BLaER1 treated with 17β-estradiol and CSF1 and Interleukin-3, amounts not matched to agents 10 nM and 100 nM (cell line): ENCODE data around the gene CFAP410.

Experiments
- H3K27ac ChIP-seq, 11 experiments: shearing (Covaris generic); formaldehyde crosslinking; 2 replicates each; pipeline ENCODE4 v1.8.1; 2022
- H3K27me3 ChIP-seq, 11 experiments: shearing (Covaris generic); formaldehyde crosslinking; 2 replicates each; pipeline ENCODE4 v1.8.1; 2022
- H3K36me3 ChIP-seq, 11 experiments: shearing (Covaris generic); formaldehyde crosslinking; 2 replicates each; pipeline ENCODE4 v1.8.1; 2022
- H3K4me1 ChIP-seq, 10 experiments: shearing (Covaris generic); formaldehyde crosslinking; 2 replicates each; pipeline ENCODE4 v1.8.1; 2022
- H3K4me2 ChIP-seq, 11 experiments: shearing (Covaris generic); formaldehyde crosslinking; 2 replicates each; pipeline ENCODE4 v1.8.1; 2022
- H3K4me3 ChIP-seq, 10 experiments: shearing (Covaris generic); formaldehyde crosslinking; 2 replicates each; pipeline ENCODE4 v1.8.1; 2022
- H3K9ac ChIP-seq, 11 experiments: shearing (Covaris generic); formaldehyde crosslinking; 2 replicates each; pipeline ENCODE4 v1.8.1; 2022
- H3K9me3 ChIP-seq, 11 experiments: shearing (Covaris generic); formaldehyde crosslinking; replicated peaks in 1 of 11; 2 replicates each; pipeline ENCODE4 v1.8.1; 2022
- H4K20me1 ChIP-seq, 11 experiments: shearing (Covaris generic); formaldehyde crosslinking; 2 replicates each; pipeline ENCODE4 v1.8.1; 2022
- Cebpa-rat ChIP-seq, 11 experiments: shearing (Covaris generic); IDR thresholded peaks; 2 replicates each; pipeline ENCODE4 v1.8.1; 2022

The CFAP410 gene

DNA sequence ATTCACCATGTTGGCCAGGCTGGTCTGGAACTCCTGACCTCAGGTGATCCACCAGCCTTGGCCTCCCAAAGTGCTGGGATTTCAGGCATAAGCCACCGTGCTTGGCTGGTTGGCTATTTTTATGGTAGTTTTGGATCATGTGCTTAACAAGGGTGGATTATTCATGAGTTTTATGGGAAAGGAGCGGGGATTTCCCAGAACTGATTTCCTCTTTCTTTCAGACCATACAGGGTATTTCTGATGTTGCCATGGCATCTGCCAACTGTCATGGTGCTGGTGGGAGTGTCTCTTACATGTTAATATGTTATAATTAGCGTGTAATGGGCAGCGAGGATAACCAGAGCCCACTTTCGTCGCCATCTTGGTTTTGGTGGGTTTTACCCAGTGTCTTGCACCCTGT, 17.4 kb upstream of the CFAP410 start:
- peak overlapping the region in 9 of 10 experiments; percentile 8 to 95 (median 73); a peak in 16 of 20 replicates for H3K4me3 ChIP-seq
- TF ChIP-seq Cebpa-rat (IDR thresholded peaks at IDR 0.05) = no peak
- peaks cover 72 to 87% (median 82%) of the 10 kb centered on the region in 10 experiments for H3K4me1 ChIP-seq
- no peaks in the 10 kb centered on the region for H3K27me3 ChIP-seq
- peak overlapping the region; percentile 46 to 100 (median 95) for H3K4me2 ChIP-seq
- H3K9me3 ChIP-seq = peaks cover 0 to 36% (median 28%) of the 10 kb centered on the region in 11 experiments; a peak in 17 of 22 replicates
- H3K36me3 ChIP-seq = peaks cover 42 to 67% (median 60%) of the 10 kb centered on the region in 11 experiments
- H3K27ac ChIP-seq = peak overlapping the region; percentile 37 to 89 (median 64); a peak in 20 of 22 replicates
- peaks cover 0 to 39% (median 8%) of the 10 kb centered on the region in 11 experiments; a peak in 11 of 22 replicates for H4K20me1 ChIP-seq
- H3K9ac ChIP-seq = peak overlapping the region in 6 of 11 experiments; percentile 28 to 74 (median 62); a peak in 13 of 22 replicates

DNA sequence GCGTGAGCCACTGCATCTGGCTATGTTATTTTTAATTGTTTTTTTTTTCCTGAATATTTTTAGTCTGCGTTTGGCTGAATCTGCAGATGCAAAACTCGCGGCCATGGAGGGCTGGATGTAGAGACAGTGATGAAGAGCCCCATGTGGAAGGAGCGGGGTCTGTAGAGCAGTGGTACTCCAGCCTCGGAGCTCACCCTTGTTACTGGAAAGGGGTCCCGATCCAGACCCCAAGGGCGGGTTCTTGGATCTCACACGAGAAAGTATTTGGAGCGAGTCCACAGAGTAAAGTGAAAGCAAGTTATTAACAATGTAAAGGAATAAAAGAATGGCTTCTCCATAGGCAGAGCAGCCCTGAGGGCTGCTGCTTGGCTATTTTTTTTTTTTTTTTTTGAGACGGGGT, 17.0 kb upstream of the CFAP410 start:
- peak overlapping the region in 9 of 10 experiments; percentile 8 to 95 (median 73); a peak in 15 of 20 replicates for H3K4me3 ChIP-seq
- H3K27me3 ChIP-seq = no peaks in the 10 kb centered on the region
- H3K9ac ChIP-seq = peak overlapping the region in 7 of 11 experiments; percentile 28 to 74 (median 53); a peak in 12 of 22 replicates
- peak overlapping the region; percentile 46 to 100 (median 95) for H3K4me2 ChIP-seq
- peak overlapping the region; percentile 37 to 89 (median 64); a peak in 20 of 22 replicates for H3K27ac ChIP-seq
- peaks cover 77 to 87% (median 83%) of the 10 kb centered on the region in 10 experiments for H3K4me1 ChIP-seq
- peaks cover 0 to 39% (median 8%) of the 10 kb centered on the region in 11 experiments; a peak in 11 of 22 replicates for H4K20me1 ChIP-seq
- TF ChIP-seq Cebpa-rat (IDR thresholded peaks at IDR 0.05) = no peak
- H3K36me3 ChIP-seq = peaks cover 42 to 62% (median 55%) of the 10 kb centered on the region in 11 experiments
- peaks cover 0 to 35% (median 26%) of the 10 kb centered on the region in 11 experiments; a peak in 16 of 22 replicates for H3K9me3 ChIP-seq

DNA sequence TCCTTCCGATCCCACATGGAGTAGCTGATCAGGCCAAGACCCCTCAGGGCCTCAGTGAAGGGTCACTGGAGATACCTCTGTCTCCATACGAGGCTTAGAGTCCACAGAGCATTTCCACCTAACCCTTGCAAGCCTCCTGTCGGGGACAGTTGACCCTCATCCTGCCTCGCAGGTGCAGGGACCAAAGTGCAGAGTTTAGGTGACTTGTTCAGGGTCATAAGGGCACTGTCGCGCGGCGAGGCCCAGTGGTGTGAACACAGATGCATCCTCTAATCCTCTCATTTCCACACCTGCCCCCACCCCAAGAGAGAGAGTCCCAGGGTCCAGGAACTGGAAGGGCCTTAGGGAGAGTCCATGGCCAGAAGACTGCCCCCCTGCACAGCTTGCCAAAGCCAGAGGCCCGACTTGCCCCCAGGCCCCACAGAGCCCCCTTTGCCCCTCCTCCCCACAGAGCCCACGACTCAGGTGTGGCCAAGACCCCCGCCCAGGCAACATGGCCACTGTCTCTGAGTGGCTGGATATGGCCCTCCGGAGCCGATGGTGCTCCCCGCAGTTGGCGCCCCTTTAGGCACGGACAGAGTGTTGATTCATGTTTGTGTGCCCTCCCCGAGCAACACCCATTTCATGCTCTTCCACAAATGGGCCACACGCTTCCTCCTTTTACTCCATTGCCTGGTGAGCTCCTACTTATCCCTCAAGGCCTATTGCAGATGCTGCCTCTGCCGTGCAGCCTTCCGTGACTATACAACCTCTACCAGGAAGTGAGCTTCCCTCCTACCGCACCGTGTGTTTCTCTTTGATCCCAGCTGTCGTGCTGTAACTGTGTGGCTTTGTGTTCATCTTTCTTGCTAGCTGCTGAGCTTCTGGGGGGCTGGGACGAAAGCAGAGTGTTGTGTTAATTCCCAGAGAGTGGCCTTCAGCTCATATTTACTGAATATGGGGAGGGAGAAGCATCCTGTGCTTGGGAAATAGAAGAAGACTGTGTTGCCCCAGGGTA, 15.9 kb upstream of the CFAP410 start:
- no peaks in the 10 kb centered on the region for H3K27me3 ChIP-seq
- H3K9me3 ChIP-seq = peaks cover 0 to 35% (median 25%) of the 10 kb centered on the region in 11 experiments; a peak in 16 of 22 replicates
- H3K4me3 ChIP-seq = peak overlapping the region; percentile 63 to 95 (median 74)
- H3K27ac ChIP-seq = peak overlapping the region; percentile 87 to 100 (median 97)
- peaks cover 75 to 82% (median 79%) of the 10 kb centered on the region in 10 experiments for H3K4me1 ChIP-seq
- H3K4me2 ChIP-seq = peak overlapping the region; percentile 87 to 100 (median 96)
- TF ChIP-seq Cebpa-rat (IDR thresholded peaks at IDR 0.05) = peak in 2 of 11 experiments; percentile 22 to 50; a peak in 1 of 22 replicates
- H4K20me1 ChIP-seq = peaks cover 0 to 32% (median 8%) of the 10 kb centered on the region in 11 experiments; a peak in 10 of 22 replicates
- H3K9ac ChIP-seq = peak overlapping the region; percentile 83 to 99 (median 94)
- H3K36me3 ChIP-seq = peaks cover 41 to 52% (median 47%) of the 10 kb centered on the region in 11 experiments

DNA sequence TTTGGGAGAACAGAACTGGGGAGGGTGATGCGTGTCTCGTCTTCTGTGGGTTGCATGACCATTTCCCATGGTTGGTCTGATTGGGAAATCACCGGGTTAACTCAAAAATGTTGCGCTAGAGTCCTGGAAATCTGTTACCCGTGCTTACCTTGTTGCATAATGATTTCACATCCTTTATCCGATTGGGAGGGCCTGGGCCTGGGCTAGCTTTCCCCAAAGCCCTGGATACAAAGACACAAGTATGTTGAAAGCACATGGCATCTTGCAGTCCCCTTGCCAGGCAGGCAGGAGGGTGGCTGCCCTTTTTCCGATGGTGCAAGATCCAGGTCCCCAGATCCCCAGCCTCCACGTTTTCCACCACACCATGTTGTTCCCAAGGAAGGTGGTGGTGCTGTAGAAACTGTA, 14.8 kb upstream of the CFAP410 start:
- no peaks in the 10 kb centered on the region for H3K27me3 ChIP-seq
- peaks cover 0 to 29% (median 8%) of the 10 kb centered on the region in 11 experiments; a peak in 9 of 22 replicates for H4K20me1 ChIP-seq

DNA sequence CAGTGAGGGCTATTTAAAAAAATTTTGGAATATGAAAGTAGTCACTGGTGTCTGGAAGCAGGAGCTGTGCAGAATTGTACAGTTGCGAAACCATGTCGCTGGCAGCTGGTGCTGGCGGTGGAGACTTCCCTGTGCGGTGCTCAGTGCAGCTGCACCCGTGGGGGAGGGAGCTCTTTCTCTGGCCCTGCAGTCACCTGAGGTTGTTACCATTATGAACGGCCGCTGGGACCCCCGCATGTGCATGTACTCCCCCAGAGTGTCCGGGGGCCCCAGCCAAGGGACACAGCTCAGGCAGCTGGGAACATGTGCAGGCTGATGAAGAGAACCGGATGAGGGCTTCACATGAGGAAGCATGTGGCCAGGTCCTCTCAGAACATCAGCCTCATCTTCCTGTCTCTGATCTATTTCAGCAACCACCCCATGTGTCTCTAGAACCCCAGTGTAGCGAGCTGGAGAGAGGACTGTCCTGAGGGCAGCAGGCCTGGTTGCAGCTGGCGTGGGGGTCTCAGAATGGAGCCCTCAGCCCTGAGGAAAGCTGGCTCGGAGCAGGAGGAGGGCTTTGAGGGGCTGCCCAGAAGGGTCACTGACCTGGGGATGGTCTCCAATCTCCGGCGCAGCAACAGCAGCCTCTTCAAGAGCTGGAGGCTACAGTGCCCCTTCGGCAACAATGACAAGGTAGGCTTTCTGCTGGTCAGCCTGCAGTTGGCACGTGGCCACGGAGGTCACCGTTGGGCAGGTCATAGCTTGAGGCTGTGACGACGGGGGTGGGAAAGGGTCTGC, 14.2 kb upstream of the CFAP410 start, which contains the start of gene TRPM2:
TSS of gene TRPM2 (plus strand) at position 431 of the 780 bp plus-strand sequence. CDS start at position 511, 80 bp downstream.
- Histone ChIP-seq H3K27me3 (no peaks in the 10 kb centered on the region), H3K36me3 (peaks cover 31 to 41% (median 37%) of the 10 kb centered on the region in 11 experiments), H3K4me2 (peak within 1 kb of the TSS; percentile 87 to 100 (median 96)), H3K9me3 (peaks cover 0 to 25% (median 16%) of the 10 kb centered on the region in 11 experiments; a peak in 15 of 22 replicates), H3K9ac (peak within 1 kb of the TSS; percentile 83 to 99 (median 94)), H3K4me1 (peaks cover 60 to 80% (median 74%) of the 10 kb centered on the region in 10 experiments), H4K20me1 (peaks cover 0 to 23% (median 8%) of the 10 kb centered on the region in 11 experiments; a peak in 9 of 22 replicates), H3K4me3 (peak within 1 kb of the TSS; percentile 63 to 95 (median 74)), H3K27ac (peak within 1 kb of the TSS; percentile 87 to 100 (median 97))
- TF ChIP-seq Cebpa-rat (IDR thresholded peaks at IDR 0.05) = peak; percentile 71 to 96 (median 90); a peak in 21 of 22 replicates

More for the DNA sequence above, 14.8 kb upstream of the CFAP410 start:
- Histone ChIP-seq H3K27ac (peak overlapping the region; percentile 87 to 100 (median 97)), H3K9me3 (peaks cover 0 to 31% (median 21%) of the 10 kb centered on the region in 11 experiments; a peak in 16 of 22 replicates), H3K4me1 (peaks cover 66 to 78% (median 73%) of the 10 kb centered on the region in 10 experiments), H3K4me2 (peak overlapping the region; percentile 87 to 100 (median 96)), H3K4me3 (peak overlapping the region; percentile 63 to 95 (median 74)), H3K36me3 (peaks cover 37 to 47% (median 43%) of the 10 kb centered on the region in 11 experiments), H3K9ac (peak overlapping the region; percentile 83 to 99 (median 94))
- TF ChIP-seq Cebpa-rat (IDR thresholded peaks at IDR 0.05) = peak; percentile 78 to 100 (median 98); a peak in 21 of 22 replicates

DNA sequence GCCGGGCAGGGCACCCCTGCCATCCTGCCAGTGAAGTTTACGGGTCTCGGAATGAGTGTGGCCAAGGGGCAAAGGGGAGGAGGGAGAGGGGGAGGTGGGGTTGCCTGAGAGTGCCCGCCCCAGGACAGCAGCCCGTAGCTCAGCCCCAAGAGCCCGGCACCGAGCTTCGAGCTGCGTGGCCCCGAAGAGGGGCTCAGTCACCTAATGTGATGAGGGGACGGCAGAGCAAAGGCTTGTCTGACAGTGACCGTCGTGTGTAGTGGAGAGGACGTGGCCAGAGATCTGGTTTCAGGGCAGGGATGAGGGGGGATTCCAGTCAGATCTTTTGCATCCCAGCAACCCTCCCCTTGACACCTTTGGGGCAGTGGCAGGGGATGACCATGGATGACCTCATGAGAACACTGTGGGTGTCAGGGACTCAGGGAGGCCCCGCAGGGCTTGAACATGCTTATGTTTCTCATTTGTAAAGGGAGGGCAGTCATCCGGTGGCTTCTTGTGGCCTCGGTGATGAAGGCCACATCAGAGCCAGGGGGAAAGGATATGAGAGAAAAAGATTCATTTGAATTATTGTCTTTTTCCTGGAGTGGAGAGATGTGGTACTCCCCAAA, 13.2 kb upstream of the CFAP410 start:
- peaks cover 21 to 30% (median 27%) of the 10 kb centered on the region in 11 experiments for H3K36me3 ChIP-seq
- H3K9me3 ChIP-seq = peaks cover 0 to 15% (median 5%) of the 10 kb centered on the region in 11 experiments; a peak in 13 of 22 replicates
- peak overlapping the region; percentile 87 to 100 (median 96) for H3K4me2 ChIP-seq
- peak overlapping the region; percentile 63 to 95 (median 74) for H3K4me3 ChIP-seq
- peaks cover 0 to 13% (median 4%) of the 10 kb centered on the region in 11 experiments; a peak in 9 of 22 replicates for H4K20me1 ChIP-seq
- peak overlapping the region; percentile 87 to 100 (median 97) for H3K27ac ChIP-seq
- no peaks in the 10 kb centered on the region for H3K27me3 ChIP-seq
- no peak for TF ChIP-seq Cebpa-rat (IDR thresholded peaks at IDR 0.05)
- peak overlapping the region; percentile 83 to 99 (median 94) for H3K9ac ChIP-seq
- peaks cover 50 to 86% (median 73%) of the 10 kb centered on the region in 10 experiments for H3K4me1 ChIP-seq

DNA sequence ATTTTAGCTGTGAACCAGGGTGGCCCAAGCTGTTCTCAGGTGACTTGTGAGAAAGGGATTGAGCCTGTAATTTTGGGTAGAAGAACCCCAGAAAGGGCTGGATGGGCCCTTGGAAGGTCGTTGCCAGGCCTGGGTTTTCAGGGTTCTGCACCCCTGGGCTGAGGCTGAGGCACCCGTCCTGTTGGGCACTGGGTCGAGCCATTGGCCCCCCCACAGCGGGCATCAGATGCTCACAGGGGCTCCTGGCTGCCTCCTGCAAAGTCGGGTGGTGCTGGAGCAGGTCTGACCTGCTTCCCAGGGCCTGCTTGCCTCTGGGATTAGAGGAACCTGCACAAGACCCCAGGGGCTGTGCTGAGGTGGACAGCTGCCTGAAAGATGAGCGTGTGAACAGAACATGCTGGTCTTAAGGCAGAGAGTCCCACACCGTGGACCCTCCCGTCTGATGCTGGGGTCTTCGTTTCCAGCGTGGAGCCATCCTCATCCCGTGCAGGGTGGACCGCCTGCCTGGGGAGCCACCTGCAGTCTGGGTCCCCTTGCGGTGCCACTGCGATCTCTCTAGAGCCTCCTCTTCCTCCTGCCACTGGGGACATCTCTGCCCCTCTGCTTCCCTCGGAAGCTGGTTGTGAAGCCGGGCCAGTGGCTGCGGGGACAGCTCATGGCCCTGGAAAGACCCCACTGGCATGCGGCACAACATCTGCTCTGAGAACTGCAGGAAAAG, 12.5 kb upstream of the CFAP410 start:
- TF ChIP-seq Cebpa-rat (IDR thresholded peaks at IDR 0.05) = no peak
- Histone ChIP-seq H3K4me2 (peak overlapping the region; percentile 87 to 100 (median 96)), H3K4me1 (peaks cover 44 to 85% (median 66%) of the 10 kb centered on the region in 10 experiments), H3K4me3 (peak overlapping the region; percentile 63 to 95 (median 74); a peak in 16 of 20 replicates), H3K36me3 (peaks cover 14 to 24% (median 20%) of the 10 kb centered on the region in 11 experiments; a peak in 21 of 22 replicates), H4K20me1 (peaks cover 0 to 6% (median 0%) of the 10 kb centered on the region in 11 experiments; a peak in 7 of 22 replicates), H3K27ac (peak overlapping the region; percentile 87 to 100 (median 97)), H3K9me3 (peaks cover 0 to 8% (median 0%) of the 10 kb centered on the region in 11 experiments; a peak in 6 of 22 replicates), H3K9ac (peak overlapping the region; percentile 83 to 99 (median 94)), H3K27me3 (no peaks in the 10 kb centered on the region)
